K562 (cell line): ENCODE data around the gene ZNF652. TPM values are rescaled to one million over a fixed set of nuclear protein-coding genes. Genes with fewer than 3 reads are reported as not detected.

Experiments
- ATAC-seq: fragments of 200-7000 bp; cut with Tn5 transposase; 3 replicates; pipeline ENCODE4 v1.9.1; 2020; ENCODE audit warnings: moderate library complexity
- BruUV-seq: library from RNA; stranded (reverse); fragments of 400-500 nt; replicated peaks from 2 replicates; lab custom pipeline; 2021; lab: Mats Ljungman, UMichigan
- CTCF ChIA-PET: fragments of 300-600 bp; formaldehyde crosslinking; extraction: SDS; loops from one replicate; lab custom pipeline; 2021; ENCODE audit warnings: low intra/inter-chr PET ratio; lab: Yijun Ruan, JAX
- POLR2A ChIA-PET: fragments of 300-600, 350-650 bp; sonication (Branson Sonifier 250); formaldehyde crosslinking; extraction: SDS; loops from one replicate; lab custom pipeline; 2021; ENCODE audit warnings: antibody characterized with exemption, inconsistent platforms; lab: Yijun Ruan, JAX
- DNase-seq, 4 experiments: peaks; one replicate each; pipeline versions ENCODE4 v3.0.0 to v3.0.0-alpha.2; 2011 to 2018; ENCODE audit warnings: low spot score in 3 of 4, mixed read lengths in 3 of 4; ENCODE audit errors: extremely low read depth in 1 of 4
- FAIRE-seq: peaks from 2 replicates; lab custom pipeline; 2011; peaks lifted over from hg19 to GRCh38; lab: Jason Lieb, UNC
- H2AFZ ChIP-seq: 2 replicates; pipeline ENCODE4 v1.6.0; 2011; ENCODE audit warnings: low read depth, low read length, control low read depth, inconsistent platforms
- H3K27ac ChIP-seq: fragments of 200-600 bp; 3 replicates; pipeline ENCODE4 v1.8.0; 2011; ENCODE audit warnings: low read depth, mild to moderate bottlenecking, control low read depth, inconsistent platforms, low read length, moderate library complexity, mixed read lengths; ENCODE audit errors: extremely low read depth
- H3K27me3 ChIP-seq, 2 experiments: fragments of 300-600 bp in 1 of 2; 2 replicates in 1 of 2; 3 replicates in 1 of 2; pipeline versions ENCODE4 v1.6.0 to v1.8.0; 2011; ENCODE audit warnings: inconsistent platforms in 2 of 2, low read length in 2 of 2, mild to moderate bottlenecking in 1 of 2, mixed read lengths in 1 of 2, moderate library complexity in 1 of 2; ENCODE audit not compliant: control insufficient read depth in 2 of 2, insufficient read depth in 2 of 2
- H3K36me3 ChIP-seq: fragments of 300-600 bp; 3 replicates; pipeline ENCODE4 v1.8.0; 2011; ENCODE audit warnings: mild to moderate bottlenecking, low read length, inconsistent platforms; ENCODE audit not compliant: control insufficient read depth, insufficient read depth
- H3K4me1 ChIP-seq, 2 experiments: fragments of 200-600 bp in 1 of 2; replicated peaks in 1 of 2; 2 replicates in 1 of 2; 3 replicates in 1 of 2; pipeline versions ENCODE4 v1.5.1 to v1.8.0; 2011; ENCODE audit warnings: inconsistent platforms in 2 of 2, low read length in 2 of 2, mild to moderate bottlenecking in 1 of 2, mixed read lengths in 1 of 2, moderate library complexity in 1 of 2; ENCODE audit not compliant: control insufficient read depth in 2 of 2, insufficient read depth in 2 of 2
- H3K4me2 ChIP-seq: 2 replicates; pipeline ENCODE4 v1.6.1; 2011; ENCODE audit warnings: low read length, control low read depth, inconsistent platforms, mixed read lengths; ENCODE audit not compliant: insufficient read depth
- H3K4me3 ChIP-seq: fragments of 200-600 bp; sonication (generic), shearing (Covaris generic); 2 replicates; pipeline ENCODE4 v1.5.1; 2016; ENCODE audit warnings: control low read depth, inconsistent platforms
- H3K79me2 ChIP-seq: fragments of 200-600 bp; 3 replicates; pipeline ENCODE4 v1.8.0; 2011; ENCODE audit warnings: low read length, inconsistent platforms; ENCODE audit not compliant: control insufficient read depth, insufficient read depth
- H3K9ac ChIP-seq, 2 experiments: 2 replicates each; pipeline versions ENCODE4 v1.6.0 to v1.6.1; 2011; ENCODE audit warnings: low read depth in 2 of 2, low read length in 2 of 2, control low read depth in 1 of 2, inconsistent platforms in 1 of 2, mild to moderate bottlenecking in 1 of 2, mixed read lengths in 1 of 2; ENCODE audit not compliant: insufficient read depth in 1 of 2
- H3K9me1 ChIP-seq: one replicate; pipeline ENCODE4 v1.6.0; 2011; ENCODE audit warnings: inconsistent platforms, mild to moderate bottlenecking, low read length, moderate library complexity; ENCODE audit not compliant: control insufficient read depth, insufficient read depth
- H3K9me3 ChIP-seq: replicated peaks from 2 replicates; pipeline ENCODE4 v1.5.1; 2011; ENCODE audit warnings: low read depth, low read length, inconsistent platforms; ENCODE audit not compliant: control insufficient read depth, insufficient read depth
- H4K20me1 ChIP-seq: replicated peaks from 2 replicates; pipeline ENCODE4 v1.6.1; 2011; ENCODE audit warnings: low read length, inconsistent platforms, mixed read lengths; ENCODE audit not compliant: control insufficient read depth, insufficient read depth
- ASH1L ChIP-seq: fragments of 450-650 bp; IDR thresholded peaks from 2 replicates; pipeline ENCODE4 v1.6.1; 2018; ENCODE audit warnings: borderline replicate concordance, mild to moderate bottlenecking, low read depth; ENCODE audit not compliant: partially characterized antibody
- KLF10 ChIP-seq: fragments of 250-450 bp; sonication (Bioruptor Pico); IDR thresholded peaks from 2 replicates; pipeline ENCODE4 v1.6.1; 2021; ENCODE audit warnings: matching md5 sums
- RNF2 ChIP-seq: sonication (generic); IDR thresholded peaks from 2 replicates; pipeline ENCODE4 v1.6.1; 2016
- SRSF9 ChIP-seq: fragments of 200-400 bp; formaldehyde crosslinking; IDR thresholded peaks from 2 replicates; pipeline ENCODE4 v1.6.1; 2017; ENCODE audit warnings: low read depth, low read length, borderline replicate concordance
- ZFP30 ChIP-seq: fragments of 250-450 bp; sonication (Bioruptor Pico); IDR thresholded peaks from 2 replicates; pipeline ENCODE4 v1.8.0; 2022; ENCODE audit warnings: moderate library complexity, mild to moderate bottlenecking, inconsistent platforms, borderline replicate concordance
- ZNF384 ChIP-seq: IDR thresholded peaks from 2 replicates; pipeline ENCODE4 v1.6.1; 2012; ENCODE audit warnings: low read depth, low read length, improper control_type of control experiment
- ZNF707 ChIP-seq: fragments of 250-450 bp; sonication (Bioruptor Pico); conservative IDR thresholded peaks from 2 replicates; pipeline ENCODE4 v1.8.0; 2022; ENCODE audit warnings: inconsistent platforms, mild to moderate bottlenecking, moderate library complexity
- WGBS: fragments of 100-300 bp; shearing (Covaris generic); methylation state at CpG from one replicate; pipeline ENCODE4 v1.1.6; 2016; ENCODE audit warnings: low coverage, mixed read lengths; ENCODE audit not compliant: insufficient coverage; ENCODE audit errors: missing lambda C conversion rate; 5-methylcytosine and 5-hydroxymethylcytosine counted together
- in situ Hi-C: fragments of 300-500 bp; cut with MboI; formaldehyde crosslinking; loops from 4 replicates; pipeline ENCODE4 v1.15.0; 2018; ENCODE audit warnings: inconsistent platforms, mixed read lengths
- intact Hi-C: fragments of 100-400 bp; cut with micrococcal nuclease; formaldehyde crosslinking; loops from 2 replicates; pipeline ENCODE4 v1.14.2; 2022
- polyA plus RNA-seq, 8 experiments: library from polyadenylated mRNA; depleted of rRNA in 4 of 8; stranded (reverse) in 5 of 8; unstranded in 3 of 8; fragments of >200 nt; fragmentation: Nextera tagmentation in 2 of 8; fragmentation: Illumina TruSeq in 1 of 8; extraction: Ambion mirVana in 2 of 8; extraction: Trizol in 1 of 8; gene quantifications; 2 replicates each; pipeline versions ENCODE4 v1.2.1 to v1.2.3, GENCODE V29; 2011 to 2014; ENCODE audit warnings: inconsistent platforms in 1 of 8, missing spikeins in 1 of 8
- total RNA-seq, 7 experiments: library from RNA; depleted of rRNA in 6 of 7; stranded (reverse); fragments of >200 nt in 6 of 7; fragmentation: Illumina TruSeq in 2 of 7; extraction: Trizol in 2 of 7; gene quantifications; 2 replicates each; pipeline versions ENCODE4 v1.2.1 to v1.2.3, GENCODE V29; 2011 to 2021; ENCODE audit warnings: low replicate concordance in 1 of 7
- TF ChIP-seq, protein P1 (sequence below): fragments of 250-450 bp; sonication (Bioruptor Pico); IDR thresholded peaks from 2 replicates; pipeline ENCODE4 v1.4.0; 2020; ENCODE audit warnings: mild to moderate bottlenecking, moderate library complexity
- TF ChIP-seq, protein P2 (sequence below), 2 experiments: fragments of 250-450 bp in 1 of 2; fragments of 450-650 bp in 1 of 2; sonication (Bioruptor Pico) in 1 of 2; IDR thresholded peaks; 2 replicates each; pipeline versions ENCODE4 v1.6.1 to v1.8.0; 2016 to 2021; ENCODE audit warnings: mild to moderate bottlenecking in 2 of 2, moderate library complexity in 2 of 2, missing compliant biosample characterization in 1 of 2, missing genetic modification characterization in 1 of 2
- TF ChIP-seq, protein P3 (sequence below): IDR thresholded peaks from 2 replicates; pipeline ENCODE4 v1.6.1; 2014; ENCODE audit warnings: antibody characterized with exemption
- TF ChIP-seq, protein P4 (sequence below): sonication (generic); IDR thresholded peaks from 2 replicates; pipeline ENCODE4 v1.6.1; 2016
- TF ChIP-seq, protein P5 (sequence below): fragments of 250-450 bp; sonication (Bioruptor Pico); IDR thresholded peaks from 2 replicates; pipeline ENCODE4 v1.5.0; 2020; ENCODE audit warnings: mild to moderate bottlenecking, borderline replicate concordance
- TF ChIP-seq, protein P6 (sequence below): fragments of 450-650 bp; IDR thresholded peaks from 2 replicates; pipeline ENCODE4 v1.6.1; 2016

Gene ZNF652
- total and polyA plus RNA-seq, 9 of the 15 experiments (the other 6 are each of a cell fraction or from before 2014, with no cell fraction given): 5.1 to 15.5 (median 7.8) TPM

DNA sequence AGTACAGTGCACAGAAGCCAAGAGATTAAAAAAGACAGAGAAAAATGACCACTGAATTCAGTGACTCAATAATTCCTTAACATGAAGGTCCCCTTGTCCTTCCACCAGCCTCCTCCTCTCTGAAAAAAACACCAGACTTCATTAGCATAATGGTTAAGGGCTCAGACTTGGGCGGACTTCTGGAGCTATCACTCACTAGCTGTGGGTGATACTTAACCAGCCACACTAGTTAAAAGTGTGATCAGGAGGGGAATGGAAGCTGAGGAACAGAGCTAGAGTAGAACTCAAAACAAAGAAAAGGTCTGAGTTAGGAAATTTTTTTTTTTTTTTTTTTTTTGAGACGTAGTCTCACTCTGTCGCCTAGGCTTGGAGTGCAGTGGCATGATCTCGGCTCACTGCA lies 23.2 kb downstream of the ZNF652 start:
- H3K4me2 ChIP-seq: no peak overlapping the region
- H4K20me1 ChIP-seq: no peaks in the 10 kb centered on the region
- in situ Hi-C loops (no loop called here), intact Hi-C loops (no loop called here)
- CTCF ChIA-PET: no interaction called here
- ATAC-seq: peak; percentile 74
- peaks cover 19 to 32% of the 10 kb centered on the region in 2 experiments for H3K4me1 ChIP-seq
- no peak for FAIRE-seq
- POLR2A ChIA-PET: interaction anchor here (1.1 to 1.5 kb wide), 3 partner anchors 9 to 32 kb away, joined by 4 to 5 read pairs (median 5); no protein-coding TSS in a partner anchor
- peak; percentile 17 to 56 (median 34) for DNase-seq
- BruUV-seq: no TSS peak
- peaks cover 3% of the 10 kb centered on the region for H3K9me1 ChIP-seq
- no peaks in the 10 kb centered on the region for H3K36me3 ChIP-seq
- no peaks in the 10 kb centered on the region for H3K9me3 ChIP-seq
- no peak overlapping the region for H3K4me3 ChIP-seq
- peaks cover 22% of the 10 kb centered on the region for H3K79me2 ChIP-seq
- no peak overlapping the region for H2AFZ ChIP-seq
- H3K27me3 ChIP-seq: no peaks in the 10 kb centered on the region
- no peak overlapping the region for H3K27ac ChIP-seq
- H3K9ac ChIP-seq: no peak overlapping the region
- WGBS: 2% methylated on average over 4 of the region's 4 CpGs
- TF ChIP-seq, protein P1, sequence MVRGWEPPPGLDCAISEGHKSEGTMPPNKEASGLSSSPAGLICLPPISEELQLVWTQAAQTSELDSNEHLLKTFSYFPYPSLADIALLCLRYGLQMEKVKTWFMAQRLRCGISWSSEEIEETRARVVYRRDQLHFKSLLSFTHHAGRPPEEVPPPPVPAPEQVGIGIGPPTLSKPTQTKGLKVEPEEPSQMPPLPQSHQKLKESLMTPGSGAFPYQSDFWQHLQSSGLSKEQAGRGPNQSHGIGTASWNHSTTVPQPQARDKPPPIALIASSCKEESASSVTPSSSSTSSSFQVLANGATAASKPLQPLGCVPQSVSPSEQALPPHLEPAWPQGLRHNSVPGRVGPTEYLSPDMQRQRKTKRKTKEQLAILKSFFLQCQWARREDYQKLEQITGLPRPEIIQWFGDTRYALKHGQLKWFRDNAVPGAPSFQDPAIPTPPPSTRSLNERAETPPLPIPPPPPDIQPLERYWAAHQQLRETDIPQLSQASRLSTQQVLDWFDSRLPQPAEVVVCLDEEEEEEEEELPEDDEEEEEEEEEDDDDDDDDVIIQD (CRISPR knock-in tag): no peak
- TF ChIP-seq, protein P2, sequence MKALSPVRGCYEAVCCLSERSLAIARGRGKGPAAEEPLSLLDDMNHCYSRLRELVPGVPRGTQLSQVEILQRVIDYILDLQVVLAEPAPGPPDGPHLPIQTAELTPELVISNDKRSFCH (CRISPR knock-in tag; IDR thresholded peaks at IDR 0.05): no peak
- TF ChIP-seq, protein P2 (tag; IDR thresholded peaks at IDR 0.05): no peak
- no peak for TF ChIP-seq KLF10 (CRISPR knock-in tag)
- no peak for TF ChIP-seq ZFP30 (CRISPR knock-in tag)
- no peak for TF ChIP-seq SRSF9
- 0 out of 2 replicates have a peak, but pooled peaks have one; percentile 4 for TF ChIP-seq ZNF384
- TF ChIP-seq, protein P3, sequence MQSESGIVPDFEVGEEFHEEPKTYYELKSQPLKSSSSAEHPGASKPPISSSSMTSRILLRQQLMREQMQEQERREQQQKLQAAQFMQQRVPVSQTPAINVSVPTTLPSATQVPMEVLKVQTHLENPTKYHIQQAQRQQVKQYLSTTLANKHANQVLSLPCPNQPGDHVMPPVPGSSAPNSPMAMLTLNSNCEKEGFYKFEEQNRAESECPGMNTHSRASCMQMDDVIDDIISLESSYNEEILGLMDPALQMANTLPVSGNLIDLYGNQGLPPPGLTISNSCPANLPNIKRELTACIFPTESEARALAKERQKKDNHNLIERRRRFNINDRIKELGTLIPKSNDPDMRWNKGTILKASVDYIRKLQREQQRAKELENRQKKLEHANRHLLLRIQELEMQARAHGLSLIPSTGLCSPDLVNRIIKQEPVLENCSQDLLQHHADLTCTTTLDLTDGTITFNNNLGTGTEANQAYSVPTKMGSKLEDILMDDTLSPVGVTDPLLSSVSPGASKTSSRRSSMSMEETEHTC: no peak
- TF ChIP-seq ZNF707 (CRISPR knock-in tag): no peak
- TF ChIP-seq ASH1L: no peak
- no peak for TF ChIP-seq RNF2
- TF ChIP-seq, protein P4, sequence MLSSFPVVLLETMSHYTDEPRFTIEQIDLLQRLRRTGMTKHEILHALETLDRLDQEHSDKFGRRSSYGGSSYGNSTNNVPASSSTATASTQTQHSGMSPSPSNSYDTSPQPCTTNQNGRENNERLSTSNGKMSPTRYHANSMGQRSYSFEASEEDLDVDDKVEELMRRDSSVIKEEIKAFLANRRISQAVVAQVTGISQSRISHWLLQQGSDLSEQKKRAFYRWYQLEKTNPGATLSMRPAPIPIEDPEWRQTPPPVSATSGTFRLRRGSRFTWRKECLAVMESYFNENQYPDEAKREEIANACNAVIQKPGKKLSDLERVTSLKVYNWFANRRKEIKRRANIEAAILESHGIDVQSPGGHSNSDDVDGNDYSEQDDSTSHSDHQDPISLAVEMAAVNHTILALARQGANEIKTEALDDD: peak; percentile 99
- TF ChIP-seq, protein P5, sequence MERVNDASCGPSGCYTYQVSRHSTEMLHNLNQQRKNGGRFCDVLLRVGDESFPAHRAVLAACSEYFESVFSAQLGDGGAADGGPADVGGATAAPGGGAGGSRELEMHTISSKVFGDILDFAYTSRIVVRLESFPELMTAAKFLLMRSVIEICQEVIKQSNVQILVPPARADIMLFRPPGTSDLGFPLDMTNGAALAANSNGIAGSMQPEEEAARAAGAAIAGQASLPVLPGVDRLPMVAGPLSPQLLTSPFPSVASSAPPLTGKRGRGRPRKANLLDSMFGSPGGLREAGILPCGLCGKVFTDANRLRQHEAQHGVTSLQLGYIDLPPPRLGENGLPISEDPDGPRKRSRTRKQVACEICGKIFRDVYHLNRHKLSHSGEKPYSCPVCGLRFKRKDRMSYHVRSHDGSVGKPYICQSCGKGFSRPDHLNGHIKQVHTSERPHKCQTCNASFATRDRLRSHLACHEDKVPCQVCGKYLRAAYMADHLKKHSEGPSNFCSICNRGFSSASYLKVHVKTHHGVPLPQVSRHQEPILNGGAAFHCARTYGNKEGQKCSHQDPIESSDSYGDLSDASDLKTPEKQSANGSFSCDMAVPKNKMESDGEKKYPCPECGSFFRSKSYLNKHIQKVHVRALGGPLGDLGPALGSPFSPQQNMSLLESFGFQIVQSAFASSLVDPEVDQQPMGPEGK (CRISPR knock-in tag): no peak
- TF ChIP-seq, protein P6, sequence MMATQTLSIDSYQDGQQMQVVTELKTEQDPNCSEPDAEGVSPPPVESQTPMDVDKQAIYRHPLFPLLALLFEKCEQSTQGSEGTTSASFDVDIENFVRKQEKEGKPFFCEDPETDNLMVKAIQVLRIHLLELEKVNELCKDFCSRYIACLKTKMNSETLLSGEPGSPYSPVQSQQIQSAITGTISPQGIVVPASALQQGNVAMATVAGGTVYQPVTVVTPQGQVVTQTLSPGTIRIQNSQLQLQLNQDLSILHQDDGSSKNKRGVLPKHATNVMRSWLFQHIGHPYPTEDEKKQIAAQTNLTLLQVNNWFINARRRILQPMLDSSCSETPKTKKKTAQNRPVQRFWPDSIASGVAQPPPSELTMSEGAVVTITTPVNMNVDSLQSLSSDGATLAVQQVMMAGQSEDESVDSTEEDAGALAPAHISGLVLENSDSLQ: 0 out of 2 replicates have a peak, but pooled peaks have one; percentile 14
